GM19438 (cell line): ENCODE results near the gene IFITM5.
"Not testable (repeated sequence)": the region's sequence is repeated elsewhere in the genome, so short reads cannot be mapped to it uniquely, and the experiment has no call there.

Experiments used
- ATAC-seq: cut with Tn5 transposase; IDR thresholded peaks from one replicate; pipeline ENCODE4 v1.9.1; 2021; ENCODE audit warnings: low read depth; ENCODE audit not compliant: unreplicated experiment

IFITM5 gene

GRCh38 chr11:328516-329100 is 29.3 kb upstream of the IFITM5 start:
- not testable (repeated sequence) for ATAC-seq

- no peak for ATAC-seq
Observed at GRCh38 chr11:328012-328411, 28.7 kb upstream of the IFITM5 start.

- no peak for ATAC-seq
Observed at GRCh38 chr11:327581-327923, 28.2 kb upstream of the IFITM5 start.

- peak; percentile 62 for ATAC-seq
Observed at GRCh38 chr11:326842-327580, 27.7 kb upstream of the IFITM5 start.

- peak; percentile 5 for ATAC-seq
Observed at GRCh38 chr11:326592-326841, 27.2 kb upstream of the IFITM5 start.

GRCh38 chr11:325796-326591 is 26.7 kb upstream of the IFITM5 start:
- no peak for ATAC-seq

- ATAC-seq, result not testable (repeated sequence)
Observed at GRCh38 chr11:324593-325517, 25.5 kb upstream of the IFITM5 start.

GRCh38 chr11:324156-324555 is 24.8 kb upstream of the IFITM5 start:
- ATAC-seq, result no peak

- not testable (repeated sequence) for ATAC-seq
Observed at GRCh38 chr11:319888-320273, 20.6 kb upstream of the IFITM5 start.

- ATAC-seq, result not testable (repeated sequence)
Observed at GRCh38 chr11:319121-319887, 20.0 kb upstream of the IFITM5 start.

- not testable (repeated sequence) for ATAC-seq
Observed at GRCh38 chr11:318405-319120, 19.2 kb upstream of the IFITM5 start.

- not testable (repeated sequence) for ATAC-seq
Observed at GRCh38 chr11:317668-318404, 18.5 kb upstream of the IFITM5 start.

- ATAC-seq, result no peak
Observed at GRCh38 chr11:316891-317301, 17.6 kb upstream of the IFITM5 start.

GRCh38 chr11:316031-316701 is 16.8 kb upstream of the IFITM5 start:
- no peak for ATAC-seq

- ATAC-seq, result no peak
Observed at GRCh38 chr11:315516-315994, 16.2 kb upstream of the IFITM5 start.

- ATAC-seq, result no peak
Observed at GRCh38 chr11:315051-315481, 15.7 kb upstream of the IFITM5 start.

- not testable (repeated sequence) for ATAC-seq
Observed at GRCh38 chr11:314554-314875, 15.2 kb upstream of the IFITM5 start.
